Stimulated activated CD8-positive, alpha-beta memory T cell treated with anti-CD3 and anti-CD28 coated beads, Interleukin-7, amount 100 ng/mL, for 4 hours (primary cell): ENCODE measurements around the gene MAGEB6B.
"Not testable (repeated sequence)": the region's sequence is repeated elsewhere in the genome, so short reads cannot be mapped to it uniquely, and the experiment has no call there.

Source experiments
- DNase-seq, 2 donors: peaks; one replicate each; pipeline ENCODE4 v3.0.0-alpha.2; 2020; ENCODE audit warnings: low read depth in 2 of 2

Gene MAGEB6B, protein sequence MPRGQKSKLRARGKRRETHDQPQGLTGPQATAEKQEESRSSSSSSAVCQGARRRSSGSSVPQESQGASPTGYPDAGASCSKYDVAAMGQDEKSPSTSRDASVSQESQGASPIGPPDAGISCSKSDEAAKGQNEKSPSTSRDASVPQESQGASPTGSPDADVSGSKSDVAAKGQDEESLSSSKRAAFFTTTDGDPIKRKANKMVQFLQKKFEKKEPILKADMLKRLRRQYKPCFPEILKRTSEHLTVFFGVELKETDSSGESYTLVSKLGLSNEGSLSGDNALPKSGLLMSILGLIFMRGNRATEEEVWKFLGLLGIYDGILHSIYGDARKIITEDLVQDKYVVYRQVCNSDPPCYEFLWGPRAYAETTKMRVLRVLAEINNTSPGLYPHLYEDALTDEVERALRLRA

GRCh38 chrX:26160301-26160700 is at the start of gene MAGEB6B:
TSS of gene MAGEB6B (plus strand) at chrX:26160601. CDS start at chrX:26160601, 0 bp downstream.
- DNase-seq: no peak

DNA sequence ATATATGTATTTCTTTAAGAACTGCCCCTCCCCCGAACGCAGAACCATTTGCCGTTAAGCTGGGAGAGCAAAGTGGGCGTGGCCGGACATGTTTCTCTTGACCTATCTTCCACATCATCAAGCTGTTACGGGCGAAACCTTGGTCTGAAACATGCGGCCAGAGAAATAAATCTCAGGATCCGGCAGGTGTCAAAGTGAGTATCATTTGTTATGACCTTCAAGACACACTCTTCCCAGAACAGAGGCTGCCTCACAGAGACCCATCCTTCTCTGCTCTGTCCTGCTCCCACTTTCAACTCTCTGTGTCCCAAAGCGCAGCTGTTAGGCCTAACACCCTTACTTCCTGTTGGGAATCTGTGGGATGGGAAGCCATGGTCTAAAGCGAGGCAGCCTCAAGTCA is 22.1 kb upstream of the MAGEB6B start, which contains the start of gene MAGEB18:
MAGEB18 (plus strand) TSS at position 70 of the 400 bp plus-strand sequence. CDS start 643 bp downstream, outside the sequence.
- DNase-seq: no peak

- no peak for DNase-seq
These were observed 14.4 kb upstream of the MAGEB6B start for GRCh38 chrX:26146024-26146423.

DNA sequence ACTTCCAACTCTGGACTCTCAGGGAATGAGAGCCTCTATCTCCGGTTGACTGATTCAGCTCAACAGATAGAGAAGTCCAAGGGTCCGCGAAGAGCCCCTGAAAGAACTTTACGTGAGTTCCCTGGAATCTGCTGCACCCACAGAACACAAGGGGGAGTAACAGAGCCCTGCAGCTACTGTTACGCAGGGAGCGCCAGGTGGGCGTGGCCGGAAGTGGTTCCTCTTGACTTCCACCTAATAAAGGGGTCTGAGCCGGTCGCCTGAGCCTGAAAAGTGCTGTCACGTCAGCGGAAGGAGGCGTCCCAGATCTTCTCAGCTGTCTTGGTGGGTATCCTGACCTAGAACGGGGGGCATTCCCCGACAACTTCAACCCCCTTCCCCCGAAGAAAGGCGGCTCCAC is 31.8 kb downstream of the MAGEB6B start, which contains the start of gene MAGEB6:
MAGEB6 (plus strand) TSS at position 237 of the 400 bp plus-strand sequence. CDS start 1,407 bp downstream, outside the sequence.
- DNase-seq: no peak

DNA sequence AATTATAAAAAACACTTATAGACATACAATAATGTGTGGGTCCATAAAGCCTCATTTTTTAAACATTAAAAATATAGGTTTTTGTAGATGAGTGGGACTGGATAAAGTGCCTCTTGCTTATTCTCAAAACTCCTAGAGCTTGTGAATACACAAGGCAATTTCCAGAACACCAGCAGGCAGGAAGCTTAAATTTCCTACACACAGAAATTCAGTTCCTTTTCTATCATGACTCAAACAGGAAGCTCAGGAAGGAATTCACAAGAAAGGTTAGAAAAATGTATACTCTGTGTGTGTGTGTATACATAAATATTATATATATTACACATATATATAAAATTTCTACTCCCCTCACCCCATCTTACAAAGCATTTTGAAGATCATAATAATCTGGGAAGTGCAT is 43.2 kb downstream of the MAGEB6B start:
- no peak for DNase-seq

DNA sequence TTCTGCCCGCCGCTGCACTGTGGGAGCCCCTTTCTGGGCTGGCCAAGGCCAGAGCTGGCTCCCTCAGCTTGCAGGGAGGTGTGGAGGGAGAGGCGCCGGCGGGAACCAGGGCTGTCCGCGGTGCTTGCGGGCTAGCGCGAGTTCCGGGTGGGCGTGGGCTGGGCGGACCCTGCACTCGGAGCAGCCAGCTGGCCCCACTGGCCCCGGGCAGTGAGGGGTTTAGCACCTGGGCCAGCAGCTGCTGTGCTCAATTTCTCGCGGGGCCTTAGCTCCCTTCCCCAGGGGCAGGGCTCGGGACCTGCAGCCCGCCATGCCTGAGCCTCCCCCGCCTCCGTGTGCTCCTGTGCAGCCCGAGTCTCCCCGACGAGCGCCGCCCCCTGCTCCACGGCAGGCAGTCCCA is 44.3 kb downstream of the MAGEB6B start:
- DNase-seq: not testable (repeated sequence)

DNA sequence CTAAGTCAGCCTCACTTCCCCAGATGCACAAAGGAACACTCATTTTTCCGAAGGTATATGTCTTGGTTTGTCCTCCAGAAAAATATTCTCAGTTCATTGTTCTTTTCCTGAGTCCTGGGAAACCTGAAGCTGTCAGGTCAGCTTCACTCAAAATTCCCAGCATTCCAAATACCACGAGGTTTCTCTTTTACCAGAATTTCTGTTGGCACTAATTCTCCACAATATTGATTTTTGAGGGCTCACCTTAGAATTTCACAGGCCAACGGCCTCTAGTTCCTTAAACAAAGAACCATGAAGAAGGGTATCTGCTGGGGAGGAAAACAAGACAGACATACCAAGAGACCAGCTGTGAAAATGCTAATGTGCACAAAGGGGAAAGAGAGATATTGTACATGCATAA is 47.6 kb downstream of the MAGEB6B start:
- no peak for DNase-seq
